T-helper 1 cell treated with Interleukin-12 subunit alpha and Interleukin-12 subunit beta and Interleukin-4 antibody, amounts not matched to agents 30 ng/mL and 1 ng/mL, for 36 hours (primary cell): ENCODE measurements around the gene FAM78B. TPM values are rescaled to one million over a fixed set of nuclear protein-coding genes. Genes with fewer than 3 reads are reported as not detected.

Experiments
- intact Hi-C: fragments of 100-400 bp; cut with micrococcal nuclease; formaldehyde crosslinking; loops from one replicate; pipeline ENCODE4 v1.15.1; 2024
- total RNA-seq: library from RNA; stranded (reverse); gene quantifications from 2 replicates; pipeline ENCODE4 v1.2.3, GENCODE V29; 2022

FAM78B gene
- total RNA-seq, 1 donor from 2014 or later, result 0.86 TPM

GRCh38 chr1:166020210-166020609 is 146.6 kb downstream of the FAM78B start:
- intact Hi-C loops, result no loop called here
